KG1 (cell line): ENCODE data around the gene PRKCQ.
"Not testable (repeated sequence)": the region's sequence is repeated elsewhere in the genome, so short reads cannot be mapped to it uniquely, and the experiment has no call there.

Source experiments
- DNase-seq: peaks from one replicate; lab custom pipeline; 2025; lab: John Stamatoyannopoulos, UW

The PRKCQ gene

GRCh38 chr10:6595499-6595898 is 15.4 kb upstream of the PRKCQ start:
- no peak for DNase-seq

- DNase-seq, result no peak
Observed at GRCh38 chr10:6593241-6593671, 13.2 kb upstream of the PRKCQ start.

GRCh38 chr10:6592080-6592479 is 12.0 kb upstream of the PRKCQ start:
- DNase-seq, result no peak

- DNase-seq, result no peak
Observed at GRCh38 chr10:6591668-6592067, 11.6 kb upstream of the PRKCQ start.

- DNase-seq, result no peak
Observed at GRCh38 chr10:6590100-6590499, 10.0 kb upstream of the PRKCQ start.

- no peak for DNase-seq
Observed at GRCh38 chr10:6589287-6590094, 9.4 kb upstream of the PRKCQ start.

GRCh38 chr10:6588845-6589244 is 8.8 kb upstream of the PRKCQ start:
- DNase-seq, result no peak

GRCh38 chr10:6588082-6588481 is 8.0 kb upstream of the PRKCQ start:
- DNase-seq, result no peak

GRCh38 chr10:6586501-6586900 is 6.4 kb upstream of the PRKCQ start:
- DNase-seq, result no peak

GRCh38 chr10:6583447-6583846 is 3.4 kb upstream of the PRKCQ start:
- DNase-seq, result no peak

- not testable (repeated sequence) for DNase-seq
Observed at GRCh38 chr10:6582913-6583312, 2.8 kb upstream of the PRKCQ start.

GRCh38 chr10:6582298-6582697 is 2.2 kb upstream of the PRKCQ start:
- no peak for DNase-seq

- no peak for DNase-seq
Observed at GRCh38 chr10:6581778-6582228, 1.7 kb upstream of the PRKCQ start.

- not testable (repeated sequence) for DNase-seq
Observed at GRCh38 chr10:6581223-6581622, 1.1 kb upstream of the PRKCQ start.

GRCh38 chr10:6580279-6581029 is 378 bp upstream of the PRKCQ start:
- peak; percentile 70 for DNase-seq

- DNase-seq, result no peak
Observed at GRCh38 chr10:6579183-6579903, 733 bp downstream of the PRKCQ start.

GRCh38 chr10:6578795-6579182 is 1.3 kb downstream of the PRKCQ start:
- no peak for DNase-seq

- no peak for DNase-seq
Observed at GRCh38 chr10:6578251-6578771, 1.8 kb downstream of the PRKCQ start.

GRCh38 chr10:6576326-6576725 is 3.8 kb downstream of the PRKCQ start:
- DNase-seq, result no peak

- no peak for DNase-seq
Observed at GRCh38 chr10:6574664-6575176, 5.4 kb downstream of the PRKCQ start.

GRCh38 chr10:6570893-6571292 is 9.2 kb downstream of the PRKCQ start:
- DNase-seq, result no peak

GRCh38 chr10:6569259-6569658 is 10.8 kb downstream of the PRKCQ start:
- DNase-seq, result no peak
